Gastroesophageal sphincter (tissue), 4 donors: Measurements from ENCODE around the gene ARHGEF26. TPM values are rescaled to one million over a fixed set of nuclear protein-coding genes. Genes with fewer than 3 reads are reported as not detected.

Source experiments
- ATAC-seq: fragments of 150-250 bp; one replicate; pipeline ENCODE4 v1.9.1; 2016; ENCODE audit warnings: mild to moderate bottlenecking, moderate library complexity
- H3K27ac ChIP-seq, 4 donors: fragments of 200-600 bp; sonication (generic) in 3 of 4; 1 replicate in 3 of 4; 2 replicates in 1 of 4; pipeline ENCODE4 v1.5.1; 2016 to 2019
- H3K27me3 ChIP-seq: fragments of 200-600 bp; sonication (generic); one replicate; pipeline ENCODE4 v1.5.1; 2019
- H3K36me3 ChIP-seq, 2 donors: fragments of 200-600 bp; sonication (generic); one replicate each; pipeline ENCODE4 v1.5.1; 2019; ENCODE audit warnings: control low read depth in 1 of 2
- H3K4me1 ChIP-seq, 3 donors: fragments of 200-600 bp; sonication (generic); 1 replicate in 2 of 3; 2 replicates in 1 of 3; pipeline ENCODE4 v1.5.1; 2016 to 2019; ENCODE audit warnings: control low read depth in 2 of 3
- H3K4me3 ChIP-seq, 2 donors: fragments of 200-600 bp; sonication (generic); one replicate each; pipeline ENCODE4 v1.5.1; 2019; ENCODE audit warnings: mild to moderate bottlenecking in 1 of 2, moderate library complexity in 1 of 2
- H3K9me3 ChIP-seq, 3 donors: fragments of 200-600 bp; sonication (generic); one replicate each; pipeline ENCODE4 v1.5.1; 2017 to 2019; ENCODE audit warnings: control low read depth in 2 of 3
- EP300 ChIP-seq: sonication (generic); formaldehyde crosslinking; IDR thresholded peaks from one replicate; pipeline ENCODE4 v1.6.1; 2017; ENCODE audit warnings: antibody characterized with exemption, mild to moderate bottlenecking
- POLR2A ChIP-seq, 2 donors: fragments of 450-650 bp; IDR thresholded peaks; one replicate each; pipeline ENCODE4 v1.6.1; 2017; ENCODE audit warnings: antibody characterized with exemption in 2 of 2, mild to moderate bottlenecking in 2 of 2, moderate library complexity in 1 of 2
- POLR2AphosphoS5 ChIP-seq: sonication (generic); formaldehyde crosslinking; IDR thresholded peaks from one replicate; pipeline ENCODE4 v1.6.1; 2017; ENCODE audit warnings: antibody characterized with exemption
- WGBS, 2 donors: methylation state at CpG; one replicate each; pipeline ENCODE4 v1.1.5; 2018; ENCODE audit warnings: low coverage in 1 of 2; 5-methylcytosine and 5-hydroxymethylcytosine counted together
- total RNA-seq, 4 donors: library from RNA; depleted of rRNA; stranded (reverse); fragments of >200 nt; gene quantifications; one replicate each; pipeline ENCODE4 v1.1.0, GENCODE V29; 2016
- TF ChIP-seq, protein P1 (sequence below), 4 experiments: fragments of 200-600 bp in 2 of 4; fragments of 450-650 bp in 2 of 4; sonication (generic) in 1 of 4; IDR thresholded peaks; one replicate each; pipeline ENCODE4 v1.5.1; 2017 to 2019; ENCODE audit warnings: antibody characterized with exemption in 4 of 4, mild to moderate bottlenecking in 2 of 4, moderate library complexity in 2 of 4

Gene ARHGEF26
- total RNA-seq, 4 donors from 2014 or later = 79.3 to 154 (median 133) TPM

DNA sequence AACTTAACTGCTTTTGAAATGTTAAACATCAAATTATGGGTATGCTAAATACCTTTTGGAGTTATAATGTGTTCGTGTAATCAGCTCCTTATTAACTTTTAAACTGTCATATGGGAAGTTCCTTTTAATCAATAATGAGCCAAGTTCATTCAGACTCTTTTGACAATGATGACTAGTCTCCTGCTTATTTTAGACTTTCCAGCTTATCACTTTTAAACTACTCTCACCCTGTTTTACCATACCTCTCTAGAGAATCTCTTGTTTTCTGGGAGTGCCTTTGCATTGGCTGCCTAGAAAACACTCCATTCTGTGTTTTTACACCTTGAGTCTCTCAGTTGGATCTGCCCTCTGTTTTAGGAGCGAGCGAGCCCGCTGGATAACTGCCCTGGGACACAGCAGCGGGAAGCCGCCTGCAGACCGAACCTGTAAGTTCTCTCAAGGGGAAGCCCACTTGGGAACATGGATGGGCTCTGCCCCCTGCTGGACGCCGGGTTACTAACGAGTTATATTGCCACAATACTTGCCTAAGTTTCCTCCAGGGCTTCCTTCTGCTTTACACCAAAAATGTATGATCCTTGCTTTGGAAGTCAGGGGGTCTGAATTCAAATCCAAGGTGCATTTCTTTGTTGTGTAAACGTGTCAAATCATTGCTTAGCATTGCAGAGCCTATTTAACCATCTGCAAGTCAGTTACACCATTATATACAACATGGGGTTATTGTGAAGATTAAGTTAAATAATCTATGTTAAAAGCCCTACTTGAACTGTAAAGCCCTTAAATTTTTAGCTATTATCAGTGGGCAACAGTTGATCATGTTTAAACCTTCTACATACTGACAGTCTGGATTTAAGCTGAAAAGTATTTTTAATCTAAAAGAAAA is 131.8 kb downstream of the ARHGEF26 start:
- 4 to 5% methylated on average over 2 to 11 of the region's 11 CpGs for WGBS, 2 donors
- peaks cover 0 to 49% of the 10 kb centered on the region in 2 donors for H3K36me3 ChIP-seq
- H3K4me3 ChIP-seq = no peak overlapping the region
- H3K9me3 ChIP-seq = no peaks in the 10 kb centered on the region
- ATAC-seq = peak; percentile 90
- no peaks in the 10 kb centered on the region for H3K27me3 ChIP-seq
- peak overlapping the region in 1 of 4 donors; percentile 24 for H3K27ac ChIP-seq
- peaks cover 0 to 27% (median 0%) of the 10 kb centered on the region in 3 donors for H3K4me1 ChIP-seq
- no peak for TF ChIP-seq POLR2AphosphoS5
- TF ChIP-seq, protein P1, sequence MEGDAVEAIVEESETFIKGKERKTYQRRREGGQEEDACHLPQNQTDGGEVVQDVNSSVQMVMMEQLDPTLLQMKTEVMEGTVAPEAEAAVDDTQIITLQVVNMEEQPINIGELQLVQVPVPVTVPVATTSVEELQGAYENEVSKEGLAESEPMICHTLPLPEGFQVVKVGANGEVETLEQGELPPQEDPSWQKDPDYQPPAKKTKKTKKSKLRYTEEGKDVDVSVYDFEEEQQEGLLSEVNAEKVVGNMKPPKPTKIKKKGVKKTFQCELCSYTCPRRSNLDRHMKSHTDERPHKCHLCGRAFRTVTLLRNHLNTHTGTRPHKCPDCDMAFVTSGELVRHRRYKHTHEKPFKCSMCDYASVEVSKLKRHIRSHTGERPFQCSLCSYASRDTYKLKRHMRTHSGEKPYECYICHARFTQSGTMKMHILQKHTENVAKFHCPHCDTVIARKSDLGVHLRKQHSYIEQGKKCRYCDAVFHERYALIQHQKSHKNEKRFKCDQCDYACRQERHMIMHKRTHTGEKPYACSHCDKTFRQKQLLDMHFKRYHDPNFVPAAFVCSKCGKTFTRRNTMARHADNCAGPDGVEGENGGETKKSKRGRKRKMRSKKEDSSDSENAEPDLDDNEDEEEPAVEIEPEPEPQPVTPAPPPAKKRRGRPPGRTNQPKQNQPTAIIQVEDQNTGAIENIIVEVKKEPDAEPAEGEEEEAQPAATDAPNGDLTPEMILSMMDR (IDR thresholded peaks at IDR 0.05) = peak; percentile 89 to 97 (median 94)

DNA sequence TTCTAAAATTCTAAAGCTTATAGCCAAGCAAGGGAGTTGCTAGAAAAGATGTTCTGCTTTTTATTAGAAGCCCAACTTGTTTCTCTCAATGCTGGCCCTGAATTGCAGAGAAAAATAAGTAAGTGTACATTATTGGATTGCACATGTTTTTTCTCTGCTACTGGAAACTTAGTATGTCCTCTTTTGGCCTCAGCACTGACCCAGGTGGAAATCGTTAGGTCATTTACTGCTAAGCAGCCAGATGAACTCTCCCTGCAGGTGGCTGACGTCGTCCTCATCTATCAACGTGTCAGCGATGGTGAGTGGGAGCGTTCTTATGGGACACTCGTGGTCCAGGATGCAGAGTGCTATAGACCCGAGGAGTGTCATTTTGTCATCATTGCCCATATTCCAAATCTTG is 133.3 kb downstream of the ARHGEF26 start:
- Histone ChIP-seq H3K27ac (no peak overlapping the region), H3K4me3 (no peak overlapping the region), H3K9me3 (no peaks in the 10 kb centered on the region), H3K4me1 (peaks cover 0 to 27% (median 0%) of the 10 kb centered on the region in 3 donors), H3K27me3 (no peaks in the 10 kb centered on the region), H3K36me3 (peaks cover 6 to 64% of the 10 kb centered on the region in 2 donors)
- no peak for ATAC-seq
- TF ChIP-seq POLR2AphosphoS5 (no peak), POLR2A (IDR thresholded peaks at IDR 0.05) (no peak), EP300 (no peak)
- TF ChIP-seq, protein P1 (IDR thresholded peaks at IDR 0.05) = no peak
- 54% methylated on average over 7 to 8 of the region's 8 CpGs for WGBS, 2 donors

DNA sequence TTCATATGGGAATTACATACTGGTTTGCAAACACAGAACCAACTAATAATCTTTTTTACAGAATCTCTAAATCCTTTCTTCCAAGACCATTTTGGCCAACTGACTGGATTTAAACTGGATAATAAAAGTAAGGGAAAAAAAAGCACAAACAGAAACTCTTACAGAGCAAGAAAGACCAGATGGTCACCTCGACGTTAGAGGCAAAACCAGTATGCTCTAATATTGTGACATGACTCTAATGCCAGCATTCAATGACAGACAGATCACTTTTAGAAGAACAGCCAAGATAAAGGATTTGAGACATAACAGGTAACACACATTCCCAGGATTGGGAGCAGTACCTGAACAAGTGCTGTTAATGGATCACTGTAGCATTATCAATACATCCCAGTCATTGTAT is 152.2 kb downstream of the ARHGEF26 start:
- no peaks in the 10 kb centered on the region for H3K27me3 ChIP-seq
- H3K9me3 ChIP-seq = peaks cover 0 to 3% (median 0%) of the 10 kb centered on the region in 3 donors
- 31 to 48% methylated on average over 2 of the region's 2 CpGs for WGBS, 2 donors
- peaks cover 0 to 64% of the 10 kb centered on the region in 2 donors for H3K36me3 ChIP-seq
- peaks cover 0 to 9% (median 0%) of the 10 kb centered on the region in 3 donors for H3K4me1 ChIP-seq
- TF ChIP-seq, protein P1 (IDR thresholded peaks at IDR 0.05) = no peak
- TF ChIP-seq POLR2AphosphoS5 = no peak
- no peak for TF ChIP-seq POLR2A (IDR thresholded peaks at IDR 0.05)
- TF ChIP-seq EP300 = no peak
- ATAC-seq = no peak
- H3K27ac ChIP-seq = peak overlapping the region in 1 of 4 donors; percentile 0
- no peak overlapping the region for H3K4me3 ChIP-seq

DNA sequence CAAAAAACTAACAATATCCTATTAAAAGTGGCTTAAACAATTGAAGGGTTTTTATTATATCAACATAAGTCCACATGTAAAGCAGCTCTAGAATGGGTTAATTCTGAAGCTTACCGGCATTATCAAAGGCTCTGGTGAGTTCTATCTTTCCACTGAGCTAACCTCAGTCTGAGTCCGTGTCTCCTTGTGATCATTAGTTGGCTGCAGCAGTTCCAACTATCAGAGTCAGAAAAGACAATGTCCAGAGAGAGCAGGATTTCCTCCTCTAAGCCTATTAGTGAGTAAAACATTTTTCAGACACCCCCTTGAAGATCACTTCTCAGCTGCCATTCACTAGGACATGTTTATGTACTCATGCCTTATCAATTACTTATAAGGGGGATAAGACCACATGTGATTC is 153.2 kb downstream of the ARHGEF26 start:
- ATAC-seq = no peak
- peaks cover 0 to 3% (median 0%) of the 10 kb centered on the region in 3 donors for H3K9me3 ChIP-seq
- no peak overlapping the region for H3K4me3 ChIP-seq
- peaks cover 0 to 9% (median 0%) of the 10 kb centered on the region in 3 donors for H3K4me1 ChIP-seq
- TF ChIP-seq, protein P1 (IDR thresholded peaks at IDR 0.05) = no peak
- H3K27ac ChIP-seq = peak overlapping the region in 1 of 4 donors; percentile 4
- WGBS, 2 donors = 18 to 46% methylated on average over 2 of the region's 2 CpGs
- no peaks in the 10 kb centered on the region for H3K27me3 ChIP-seq
- peaks cover 0 to 72% of the 10 kb centered on the region in 2 donors for H3K36me3 ChIP-seq

DNA sequence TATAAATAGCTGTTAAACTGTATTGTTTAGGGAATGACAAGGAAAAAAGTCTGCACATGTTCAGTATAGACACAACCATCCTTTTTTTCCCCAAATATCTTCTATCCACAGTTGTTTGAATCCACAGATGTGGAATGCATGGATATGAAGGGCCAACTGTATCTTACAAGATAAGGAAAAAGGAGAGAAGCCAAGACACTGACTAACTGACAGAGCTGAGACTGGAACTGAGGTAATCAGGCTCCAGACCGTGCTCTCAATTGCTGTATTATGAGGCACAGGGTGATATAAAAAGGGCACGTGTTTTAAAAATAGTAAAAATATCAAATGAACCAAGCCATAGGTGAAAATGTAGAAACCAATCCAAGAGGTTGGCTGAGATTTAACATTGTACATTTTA is 154.1 kb downstream of the ARHGEF26 start:
- no peak overlapping the region for H3K4me3 ChIP-seq
- no peak overlapping the region for H3K27ac ChIP-seq
- peaks cover 0 to 72% of the 10 kb centered on the region in 2 donors for H3K36me3 ChIP-seq
- peaks cover 0 to 9% (median 0%) of the 10 kb centered on the region in 3 donors for H3K4me1 ChIP-seq
- ATAC-seq = no peak
- H3K9me3 ChIP-seq = no peaks in the 10 kb centered on the region
- 59 to 84% methylated on average over 2 of the region's 2 CpGs for WGBS, 2 donors
- no peaks in the 10 kb centered on the region for H3K27me3 ChIP-seq
- TF ChIP-seq EP300 (no peak), POLR2A (IDR thresholded peaks at IDR 0.05) (no peak), POLR2AphosphoS5 (no peak)
- TF ChIP-seq, protein P1 (IDR thresholded peaks at IDR 0.05) = no peak
